Fibroblast of lung (primary cell): ENCODE data around the gene TAF3. TPM values are rescaled to one million over a fixed set of nuclear protein-coding genes. Genes with fewer than 3 reads are reported as not detected.

Experiments
- DNase-seq, 2 donors: peaks; one replicate each; pipeline versions ENCODE4 v3.0.0 to v3.0.0-alpha.2; 2010; ENCODE audit warnings: low read depth in 2 of 2
- H2AFZ ChIP-seq: 2 replicates; pipeline ENCODE4 v1.5.1; 2012; ENCODE audit warnings: low read length, control low read depth, inconsistent platforms
- H3K27ac ChIP-seq: 2 replicates; pipeline ENCODE4 v1.5.1; 2011; ENCODE audit warnings: low read length, control low read depth; ENCODE audit not compliant: insufficient read depth
- H3K27me3 ChIP-seq: 2 replicates; pipeline ENCODE4 v1.5.1; 2011; ENCODE audit warnings: mild to moderate bottlenecking, low read length; ENCODE audit not compliant: control insufficient read depth, insufficient read depth
- H3K36me3 ChIP-seq: 2 replicates; pipeline ENCODE4 v1.5.1; 2011; ENCODE audit warnings: low read length; ENCODE audit not compliant: control insufficient read depth, insufficient read depth
- H3K4me1 ChIP-seq: 2 replicates; pipeline ENCODE4 v1.5.1; 2011; ENCODE audit warnings: low read length; ENCODE audit not compliant: control insufficient read depth, insufficient read depth; ENCODE audit errors: extremely low read depth
- H3K4me2 ChIP-seq: 2 replicates; pipeline ENCODE4 v1.5.1; 2011; ENCODE audit warnings: low read length, control low read depth; ENCODE audit not compliant: insufficient read depth; ENCODE audit errors: extremely low read depth
- H3K4me3 ChIP-seq, 4 experiments: fragments of 200-600 bp in 1 of 4; sonication (generic) in 1 of 4; replicated peaks in 1 of 4; 2 replicates each; pipeline ENCODE4 v1.5.1; 2011 to 2016; ENCODE audit warnings: low read length in 4 of 4, low read depth in 3 of 4, mild to moderate bottlenecking in 3 of 4, control low read depth in 2 of 4, inconsistent platforms in 1 of 4, mixed read lengths in 1 of 4; ENCODE audit not compliant: insufficient read depth in 1 of 4; ENCODE audit errors: control extremely low read depth in 1 of 4
- H3K79me2 ChIP-seq: 2 replicates; pipeline ENCODE4 v1.5.1; 2012; ENCODE audit warnings: mild to moderate bottlenecking, low read length, inconsistent platforms; ENCODE audit not compliant: control insufficient read depth, insufficient read depth
- H3K9ac ChIP-seq: 2 replicates; pipeline ENCODE4 v1.5.1; 2011; ENCODE audit warnings: mild to moderate bottlenecking, low read length, control low read depth; ENCODE audit not compliant: insufficient read depth
- H3K9me3 ChIP-seq: 2 replicates; pipeline ENCODE4 v1.5.1; 2012; ENCODE audit warnings: low read depth, low read length; ENCODE audit not compliant: control insufficient read depth, insufficient read depth
- H4K20me1 ChIP-seq: 2 replicates; pipeline ENCODE4 v1.5.1; 2011; ENCODE audit warnings: low read length; ENCODE audit not compliant: control insufficient read depth, insufficient read depth; ENCODE audit errors: extremely low read depth
- EZH2 ChIP-seq: IDR thresholded peaks from 2 replicates; pipeline ENCODE4 v1.5.1; 2012; ENCODE audit warnings: low read length, control low read depth, mild to moderate bottlenecking; ENCODE audit errors: missing control alignments
- polyA plus RNA-seq, 2 donors: library from polyadenylated mRNA; depleted of rRNA in 1 of 2; stranded (reverse) in 1 of 2; unstranded in 1 of 2; fragments of >200 nt; gene quantifications; 2 replicates each; pipeline ENCODE4 v1.2.1, GENCODE V29; 2011 to 2012; ENCODE audit warnings: missing spikeins in 1 of 2
- total RNA-seq: library from RNA; depleted of rRNA; stranded (reverse); fragments of >200 nt; gene quantifications from 2 replicates; pipeline ENCODE4 v1.2.1, GENCODE V29; 2014
- TF ChIP-seq, protein P1 (sequence below), 2 donors: IDR thresholded peaks in 1 of 2; conservative IDR thresholded peaks in 1 of 2; 1 replicate in 1 of 2; 2 replicates in 1 of 2; pipeline ENCODE4 v1.5.1; 2011 to 2012; ENCODE audit warnings: low read length in 2 of 2, control low read depth in 1 of 2, inconsistent platforms in 1 of 2, low read depth in 1 of 2, mild to moderate bottlenecking in 1 of 2

The TAF3 gene
- total and polyA plus RNA-seq, 2 donors (not counting 1 experiment from before 2014, with no cell fraction given) = 2.1 to 4.0 TPM

DNA sequence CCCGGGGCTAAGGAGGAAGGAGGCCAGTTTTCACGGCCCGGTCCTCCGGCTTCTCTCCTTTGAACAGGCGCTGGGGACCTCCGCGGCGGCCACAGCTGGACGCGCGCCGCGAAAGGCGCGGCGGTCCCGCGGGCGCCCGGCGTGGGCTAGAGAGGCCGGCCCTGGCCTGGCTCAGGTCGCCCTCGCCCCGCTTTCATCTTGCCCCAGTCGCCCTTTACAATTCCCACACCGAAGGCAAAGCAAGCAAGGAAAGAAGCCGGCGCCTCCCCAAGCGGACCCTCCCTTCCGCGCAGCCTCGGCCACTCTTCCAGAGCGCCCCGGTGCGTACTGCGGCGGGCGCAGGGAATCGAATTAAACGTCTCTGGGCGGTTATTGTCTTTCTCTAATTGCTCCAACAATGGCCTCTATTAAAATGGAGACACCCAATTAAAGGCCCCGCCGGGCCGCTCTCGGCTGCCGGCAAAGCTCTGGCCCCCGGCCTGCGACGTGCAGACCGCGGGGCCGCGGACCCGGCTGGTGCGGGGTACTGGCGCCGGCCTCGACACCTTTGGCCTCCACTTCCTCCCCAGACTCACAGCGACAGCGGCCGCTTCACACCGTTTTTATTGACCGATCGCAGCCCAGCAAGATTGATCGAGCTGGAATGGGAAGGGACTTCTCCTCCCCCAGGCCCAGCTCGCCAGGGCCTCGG, 231.7 kb downstream of the TAF3 start:
- no peaks in the 10 kb centered on the region for H3K9me3 ChIP-seq
- H3K27ac ChIP-seq = no peak overlapping the region
- peak; percentile 67 for TF ChIP-seq EZH2
- TF ChIP-seq, protein P1, sequence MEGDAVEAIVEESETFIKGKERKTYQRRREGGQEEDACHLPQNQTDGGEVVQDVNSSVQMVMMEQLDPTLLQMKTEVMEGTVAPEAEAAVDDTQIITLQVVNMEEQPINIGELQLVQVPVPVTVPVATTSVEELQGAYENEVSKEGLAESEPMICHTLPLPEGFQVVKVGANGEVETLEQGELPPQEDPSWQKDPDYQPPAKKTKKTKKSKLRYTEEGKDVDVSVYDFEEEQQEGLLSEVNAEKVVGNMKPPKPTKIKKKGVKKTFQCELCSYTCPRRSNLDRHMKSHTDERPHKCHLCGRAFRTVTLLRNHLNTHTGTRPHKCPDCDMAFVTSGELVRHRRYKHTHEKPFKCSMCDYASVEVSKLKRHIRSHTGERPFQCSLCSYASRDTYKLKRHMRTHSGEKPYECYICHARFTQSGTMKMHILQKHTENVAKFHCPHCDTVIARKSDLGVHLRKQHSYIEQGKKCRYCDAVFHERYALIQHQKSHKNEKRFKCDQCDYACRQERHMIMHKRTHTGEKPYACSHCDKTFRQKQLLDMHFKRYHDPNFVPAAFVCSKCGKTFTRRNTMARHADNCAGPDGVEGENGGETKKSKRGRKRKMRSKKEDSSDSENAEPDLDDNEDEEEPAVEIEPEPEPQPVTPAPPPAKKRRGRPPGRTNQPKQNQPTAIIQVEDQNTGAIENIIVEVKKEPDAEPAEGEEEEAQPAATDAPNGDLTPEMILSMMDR (conservative IDR thresholded peaks at IDR 0.05 in 1 of 2, IDR thresholded peaks at IDR 0.05 in 1 of 2; ENCODE audit: low read depth in 1 of 2, low read length in 2 of 2) = no peak
- no peak overlapping the region for H2AFZ ChIP-seq
- no peaks in the 10 kb centered on the region for H4K20me1 ChIP-seq
- no peak overlapping the region for H3K9ac ChIP-seq
- H3K79me2 ChIP-seq = no peaks in the 10 kb centered on the region
- peak overlapping the region in 3 of 4 experiments; percentile 2 to 38 (median 26) for H3K4me3 ChIP-seq
- H3K4me2 ChIP-seq = peak overlapping the region; percentile 58
- H3K27me3 ChIP-seq = peaks cover 84% of the 10 kb centered on the region
- H3K4me1 ChIP-seq = peaks cover 5% of the 10 kb centered on the region
- DNase-seq = no peak
- no peaks in the 10 kb centered on the region for H3K36me3 ChIP-seq

DNA sequence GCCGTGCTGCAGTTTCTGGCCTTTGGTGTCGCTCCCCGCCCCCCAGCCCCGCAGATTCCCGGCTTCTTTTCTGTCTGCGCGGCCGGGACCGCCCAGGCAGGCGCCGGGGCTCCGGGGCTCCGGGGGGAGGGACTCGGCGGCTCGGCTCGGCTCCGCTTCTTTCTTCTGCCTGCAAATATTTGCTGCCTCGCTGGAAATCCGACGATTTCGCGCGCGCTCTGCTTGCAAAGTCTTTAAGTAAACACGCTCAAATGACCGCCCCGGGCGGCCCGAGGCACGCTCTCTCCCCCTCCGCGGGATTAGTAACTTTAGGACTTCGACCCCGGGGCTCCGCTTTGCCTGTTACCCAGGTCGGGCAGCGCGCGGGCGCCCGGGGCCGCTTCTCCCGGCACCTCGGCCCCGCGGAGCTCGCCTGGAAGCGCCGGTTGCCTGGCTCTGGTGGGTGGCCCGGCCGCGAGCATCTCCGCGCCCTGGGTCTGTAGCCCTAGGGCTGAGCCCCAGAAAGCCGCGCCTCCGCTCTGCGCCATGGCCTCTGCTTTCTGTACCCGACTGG, 232.3 kb downstream of the TAF3 start:
- no peak overlapping the region for H3K27ac ChIP-seq
- H3K4me2 ChIP-seq = peak overlapping the region; percentile 58
- H4K20me1 ChIP-seq = no peaks in the 10 kb centered on the region
- no peaks in the 10 kb centered on the region for H3K79me2 ChIP-seq
- no peaks in the 10 kb centered on the region for H3K36me3 ChIP-seq
- no peak overlapping the region for H2AFZ ChIP-seq
- no peak overlapping the region for H3K9ac ChIP-seq
- TF ChIP-seq, protein P1 (conservative IDR thresholded peaks at IDR 0.05 in 1 of 2, IDR thresholded peaks at IDR 0.05 in 1 of 2; ENCODE audit: low read depth in 1 of 2, low read length in 2 of 2) = no peak
- no peak for TF ChIP-seq EZH2
- DNase-seq = peak; percentile 32 to 43
- H3K9me3 ChIP-seq = no peaks in the 10 kb centered on the region
- H3K4me1 ChIP-seq = peaks cover 5% of the 10 kb centered on the region
- H3K4me3 ChIP-seq = peak overlapping the region in 3 of 4 experiments; percentile 2 to 38 (median 26)
- peaks cover 83% of the 10 kb centered on the region for H3K27me3 ChIP-seq

GRCh38 chr10:8051109-8051821, 233.0 kb downstream of the TAF3 start:
- Histone ChIP-seq H3K27me3 (peaks cover 83% of the 10 kb centered on the region), H3K9me3 (no peaks in the 10 kb centered on the region), H3K27ac (no peak overlapping the region), H3K79me2 (no peaks in the 10 kb centered on the region), H3K36me3 (no peaks in the 10 kb centered on the region), H3K4me1 (peaks cover 5% of the 10 kb centered on the region), H3K9ac (no peak overlapping the region), H3K4me2 (no peak overlapping the region), H3K4me3 (no peak overlapping the region), H2AFZ (no peak overlapping the region), H4K20me1 (no peaks in the 10 kb centered on the region)
- TF ChIP-seq, protein P1 (conservative IDR thresholded peaks at IDR 0.05 in 1 of 2, IDR thresholded peaks at IDR 0.05 in 1 of 2; ENCODE audit: low read depth in 1 of 2, low read length in 2 of 2) = no peak
- peak; percentile 88 for TF ChIP-seq EZH2
- no peak for DNase-seq
